NCI-H2081 (cell line): ENCODE results near the gene SOX6.

Source experiments
- DNase-seq, 2 experiments: peaks; one replicate each; lab custom pipeline; 2025; lab: John Stamatoyannopoulos, UW

SOX6 gene

DNA sequence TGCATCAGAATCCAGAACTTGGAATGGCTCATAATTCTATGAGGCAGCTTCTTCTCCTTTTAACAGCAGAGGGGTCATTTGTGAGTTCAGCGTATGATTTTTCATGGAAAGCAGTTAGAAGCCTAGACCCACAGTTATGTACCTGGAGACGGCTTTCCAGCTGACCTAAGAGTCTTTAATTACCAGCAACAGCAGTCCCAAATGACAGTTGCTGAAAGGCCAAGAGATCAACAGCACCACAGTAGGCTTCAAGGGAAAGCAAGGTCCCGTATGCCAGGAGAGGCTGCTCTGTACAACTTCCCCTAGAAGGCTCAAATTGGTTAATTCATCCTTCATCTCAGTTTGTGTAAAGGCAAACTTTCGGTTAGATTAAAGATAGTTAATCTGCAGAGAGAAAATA, 363.0 kb downstream of the SOX6 start:
- no peak for DNase-seq

DNA sequence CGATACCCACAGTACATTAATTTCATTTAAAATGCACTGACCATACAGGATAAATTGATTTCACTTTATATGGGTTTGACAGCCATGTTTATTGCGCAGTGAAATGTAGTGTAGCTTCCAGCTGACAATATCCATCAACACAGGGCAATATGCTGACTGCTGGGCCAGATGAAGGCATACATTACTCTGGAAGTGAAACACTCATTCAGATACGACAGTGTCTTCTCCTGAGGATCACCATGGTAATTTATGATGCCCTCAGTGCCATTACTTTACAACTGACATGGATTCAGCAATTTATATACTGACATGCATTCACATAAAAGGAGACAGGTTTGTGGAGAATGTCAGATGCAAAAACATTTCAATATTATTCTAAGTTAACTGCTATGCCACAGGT, 365.1 kb downstream of the SOX6 start:
- DNase-seq, result no peak

DNA sequence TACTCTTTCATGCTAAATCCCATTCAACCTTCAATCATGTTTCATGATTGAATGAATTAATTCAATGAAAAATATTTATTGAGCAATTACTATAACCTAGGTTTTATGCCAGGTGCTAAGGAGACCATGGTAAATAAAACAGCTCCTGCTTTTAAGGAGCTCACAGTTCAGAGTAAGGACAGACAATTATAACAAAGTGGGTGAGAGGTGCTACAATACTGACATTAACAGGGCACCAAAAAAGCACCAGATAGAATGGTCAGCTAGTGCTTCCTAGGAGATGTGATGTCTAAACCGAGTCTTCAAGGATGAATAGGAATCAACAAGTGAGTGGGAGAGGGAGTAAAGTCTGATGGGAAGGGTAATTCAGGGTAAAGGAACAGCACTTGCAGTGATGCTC, 366.7 kb downstream of the SOX6 start:
- DNase-seq, result no peak

DNA sequence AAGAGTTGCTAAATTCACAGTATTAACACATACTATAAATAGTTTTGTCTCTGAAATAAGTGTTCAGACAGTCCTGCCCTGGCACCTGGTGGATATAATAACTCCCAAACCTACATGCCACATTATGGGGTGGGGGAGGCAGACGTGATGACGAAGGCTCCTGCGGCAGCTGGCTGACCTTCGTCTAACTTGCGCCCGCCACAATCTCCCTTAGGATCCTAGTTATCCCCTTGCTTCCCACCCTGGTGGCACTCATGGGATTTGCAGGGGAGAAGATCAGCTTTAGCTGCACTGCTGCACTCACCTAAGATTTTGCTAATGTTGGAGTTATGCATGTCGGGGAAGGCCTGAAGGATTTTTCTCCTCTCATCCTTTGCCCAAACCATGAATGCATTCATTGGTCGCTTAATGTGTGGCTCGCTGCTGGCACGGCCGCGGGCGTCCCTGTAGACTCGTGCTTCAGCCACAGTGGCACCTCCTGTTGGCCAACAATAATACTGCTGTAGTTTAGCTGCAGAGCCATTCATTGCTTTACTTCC, 367.6 kb downstream of the SOX6 start:
- no peak for DNase-seq

DNA sequence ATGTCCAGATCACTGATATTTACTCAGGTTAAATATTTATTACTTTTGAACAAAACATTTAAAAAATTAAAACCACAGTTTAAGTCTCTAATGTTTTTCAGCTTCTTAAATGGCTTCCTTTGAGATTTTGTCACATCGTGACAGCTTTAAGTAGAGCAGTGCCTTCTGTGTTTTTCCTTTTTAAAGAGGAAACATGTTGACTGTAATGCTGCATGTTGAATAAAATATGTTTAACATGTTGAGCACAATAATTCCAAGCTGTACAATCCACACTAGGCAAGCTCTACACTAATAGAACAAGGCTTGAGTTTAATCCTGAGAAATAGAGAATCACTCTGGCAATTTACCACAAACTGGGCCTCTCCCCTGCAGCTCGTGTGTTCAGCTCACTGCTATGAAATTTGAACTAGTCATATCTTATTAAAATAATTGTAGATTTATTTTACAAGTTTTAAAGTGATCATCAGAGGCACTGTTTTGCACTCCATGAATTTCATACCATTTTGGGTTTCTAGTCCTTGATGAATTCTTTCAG, 368.3 kb downstream of the SOX6 start:
- no peak for DNase-seq

DNA sequence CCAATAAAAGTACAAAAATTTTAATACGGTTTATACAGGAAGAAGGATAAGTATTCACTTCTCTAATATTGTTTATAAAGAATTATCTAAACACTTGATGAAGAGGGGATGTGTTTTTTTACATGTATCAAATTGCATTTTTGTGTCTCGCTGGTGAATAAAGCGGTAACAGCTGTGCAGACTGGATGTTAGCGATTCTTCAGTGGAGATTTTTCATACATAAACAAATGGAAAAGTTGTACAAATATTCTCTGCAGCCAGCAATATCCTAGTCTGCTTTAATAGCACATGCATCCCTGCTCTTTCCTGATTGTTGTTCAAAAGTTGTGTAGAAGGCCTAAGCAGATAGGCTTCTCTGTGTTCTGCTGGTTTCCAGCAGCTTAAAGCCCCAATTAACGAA, 369.3 kb downstream of the SOX6 start:
- no peak for DNase-seq

DNA sequence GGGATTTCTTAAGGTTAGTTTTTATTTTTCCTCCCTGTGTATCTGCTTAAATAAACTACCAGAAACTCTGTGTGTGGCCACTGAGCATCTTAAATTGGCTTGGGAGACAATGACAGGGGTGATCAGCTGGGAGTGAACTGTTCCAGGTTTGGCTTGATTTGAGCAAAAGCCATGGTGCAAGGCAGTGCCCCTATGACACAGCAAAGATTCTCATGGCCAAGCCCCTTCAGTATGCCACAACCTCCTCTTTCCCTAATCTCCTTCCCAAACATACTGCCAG, 370.5 kb downstream of the SOX6 start:
- DNase-seq, result no peak

DNA sequence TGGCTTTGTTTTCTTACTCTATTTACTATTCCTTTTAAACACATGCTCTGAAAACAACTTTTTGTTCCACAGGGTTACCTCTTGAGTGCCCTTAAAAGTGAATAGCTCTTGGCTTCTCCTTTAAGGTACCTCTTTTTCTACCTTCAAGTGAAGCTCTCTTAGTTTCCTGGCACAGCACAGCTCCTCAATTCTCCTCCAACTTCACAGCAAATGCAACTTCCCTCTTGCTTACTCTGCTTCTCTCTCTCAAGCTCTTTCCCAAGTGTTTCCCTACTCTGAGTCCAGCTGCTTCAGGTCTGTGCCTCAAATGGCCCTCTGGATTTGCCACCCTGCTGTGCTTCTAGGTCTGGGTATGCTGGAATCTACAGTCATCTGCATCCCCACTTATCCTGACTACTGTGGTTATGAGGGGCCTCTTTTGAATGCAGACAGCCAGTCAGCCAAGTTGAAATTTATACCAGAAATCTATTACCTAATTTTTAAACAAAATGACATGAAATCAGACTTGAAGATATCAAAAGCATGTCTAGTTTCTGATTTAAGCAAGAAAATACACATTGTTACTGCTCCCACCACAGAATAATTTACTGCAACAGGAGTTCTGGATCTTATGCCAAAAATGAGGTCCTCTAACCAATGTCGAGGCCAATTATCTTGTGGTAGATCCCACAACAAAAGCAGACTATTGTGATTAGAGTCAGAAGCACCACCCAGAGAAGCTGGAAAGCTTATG, 371.1 kb downstream of the SOX6 start:
- DNase-seq, result no peak

DNA sequence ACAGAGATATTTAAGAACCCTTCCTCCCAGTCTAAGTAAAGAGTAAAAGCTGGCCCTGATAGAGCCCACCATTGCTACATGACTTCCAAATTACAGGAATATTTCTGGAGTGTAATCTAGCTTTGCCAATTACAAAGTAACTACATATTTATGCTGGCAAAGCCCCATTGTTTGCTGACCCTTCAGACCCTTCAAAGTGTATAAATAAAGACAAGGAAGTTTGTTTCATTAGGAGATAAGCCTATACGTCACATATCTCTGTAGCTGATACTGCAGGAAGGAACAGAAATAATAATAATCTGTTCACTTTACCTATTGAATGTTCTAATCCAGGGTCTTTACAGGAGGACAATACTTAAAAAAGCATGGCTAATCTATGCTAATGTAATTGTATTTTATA, 375.1 kb downstream of the SOX6 start:
- no peak for DNase-seq

DNA sequence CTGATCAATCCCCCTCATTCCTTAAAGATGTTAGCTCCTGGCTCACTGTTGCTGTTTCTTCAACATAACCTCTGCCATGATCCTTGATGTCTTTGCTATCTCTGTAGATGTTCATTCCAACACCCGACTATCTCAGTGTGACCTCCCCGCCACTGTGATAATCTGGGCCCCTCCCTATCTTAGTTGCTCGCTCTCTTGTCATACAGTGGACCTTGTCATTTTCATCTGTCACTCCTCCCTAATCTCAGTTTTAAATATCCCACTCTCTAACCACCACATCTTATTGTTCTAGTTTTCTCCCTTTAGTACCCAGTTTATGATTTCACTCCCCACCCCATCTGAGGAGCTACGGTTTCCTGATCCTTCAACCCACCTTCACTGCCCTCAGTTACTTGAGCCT, 379.2 kb downstream of the SOX6 start:
- DNase-seq, result no peak

DNA sequence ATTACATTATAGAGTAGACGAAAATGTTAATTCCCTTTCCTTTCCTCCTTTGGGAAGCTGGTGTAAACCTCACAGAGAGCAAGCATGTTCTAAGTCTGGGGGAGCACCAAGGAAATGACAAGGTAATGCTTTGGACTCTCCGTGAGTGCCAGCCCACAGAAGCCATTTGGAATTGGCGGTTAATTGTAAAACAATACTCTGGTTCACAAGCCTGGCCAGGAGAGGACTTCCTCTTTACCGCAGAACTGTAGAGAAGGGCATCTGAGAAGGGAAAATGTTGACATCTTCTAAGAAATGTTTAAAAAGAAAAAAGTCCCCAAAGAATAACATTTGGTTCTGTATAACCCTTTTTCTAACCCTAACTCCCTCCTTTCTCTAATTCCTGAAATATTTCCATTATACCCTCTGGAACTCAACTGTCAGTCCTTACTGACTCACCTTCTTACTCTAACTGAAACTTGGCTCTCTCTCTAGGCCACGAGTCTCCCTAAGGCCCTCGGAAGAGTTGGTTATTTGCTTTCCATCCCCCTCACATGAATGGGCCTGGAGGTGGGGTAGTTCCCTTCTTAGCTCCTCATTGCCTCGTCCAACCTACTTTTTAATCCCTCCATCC, 379.8 kb downstream of the SOX6 start:
- DNase-seq, result no peak

DNA sequence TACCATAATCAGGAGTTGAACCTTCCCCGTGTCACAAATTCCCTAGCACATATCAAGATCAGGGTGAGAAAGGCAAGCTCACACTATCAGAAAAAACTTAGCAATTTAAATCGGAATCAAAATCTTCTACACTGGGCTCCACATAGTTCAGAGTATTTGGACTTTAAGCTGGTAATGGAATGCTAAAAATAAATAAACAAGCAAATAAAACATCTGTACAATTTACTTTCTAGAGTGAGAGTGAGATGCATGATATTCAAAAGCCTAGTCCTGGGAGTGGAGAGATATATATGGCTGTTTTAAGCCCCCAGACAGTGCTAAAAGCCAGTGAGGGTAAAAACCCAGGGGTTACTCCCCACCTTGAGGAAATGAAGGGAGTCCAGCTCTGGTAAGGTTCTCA, 380.6 kb downstream of the SOX6 start:
- no peak for DNase-seq

DNA sequence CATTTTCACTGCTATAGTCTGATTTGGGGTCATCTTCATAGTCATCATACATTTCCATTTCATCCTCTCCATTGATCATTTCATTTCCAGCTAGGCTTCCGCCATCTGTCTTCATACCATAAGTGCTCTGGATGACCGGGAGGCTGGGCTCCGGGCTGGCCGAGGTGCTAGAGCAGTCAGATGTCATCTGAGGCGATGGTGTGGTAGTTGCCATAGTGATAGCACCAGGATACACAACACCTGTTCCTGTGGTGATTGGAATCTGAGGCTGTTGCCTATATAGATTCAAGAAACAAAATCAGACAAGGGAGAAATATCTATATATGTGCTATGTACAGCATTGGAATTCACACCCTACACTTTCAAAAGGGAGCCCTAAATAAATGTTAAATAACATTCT, 383.5 kb downstream of the SOX6 start:
- DNase-seq, result no peak

DNA sequence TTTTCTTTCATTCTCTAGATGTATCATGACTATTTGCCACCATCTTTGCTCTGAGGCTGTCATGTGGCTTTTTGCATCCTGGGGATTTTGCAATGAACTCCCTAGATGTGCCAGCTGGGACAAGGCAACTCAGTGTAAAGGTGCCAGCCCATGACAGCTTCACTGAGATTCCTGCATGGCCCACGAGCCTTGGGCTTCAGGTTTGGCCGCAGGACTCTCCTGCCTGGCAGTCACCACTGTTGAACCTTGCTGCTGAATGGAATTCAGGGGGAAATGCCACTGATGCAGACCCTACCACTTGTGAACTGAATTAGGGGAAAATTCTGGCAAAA, 385.2 kb downstream of the SOX6 start:
- DNase-seq, result no peak

DNA sequence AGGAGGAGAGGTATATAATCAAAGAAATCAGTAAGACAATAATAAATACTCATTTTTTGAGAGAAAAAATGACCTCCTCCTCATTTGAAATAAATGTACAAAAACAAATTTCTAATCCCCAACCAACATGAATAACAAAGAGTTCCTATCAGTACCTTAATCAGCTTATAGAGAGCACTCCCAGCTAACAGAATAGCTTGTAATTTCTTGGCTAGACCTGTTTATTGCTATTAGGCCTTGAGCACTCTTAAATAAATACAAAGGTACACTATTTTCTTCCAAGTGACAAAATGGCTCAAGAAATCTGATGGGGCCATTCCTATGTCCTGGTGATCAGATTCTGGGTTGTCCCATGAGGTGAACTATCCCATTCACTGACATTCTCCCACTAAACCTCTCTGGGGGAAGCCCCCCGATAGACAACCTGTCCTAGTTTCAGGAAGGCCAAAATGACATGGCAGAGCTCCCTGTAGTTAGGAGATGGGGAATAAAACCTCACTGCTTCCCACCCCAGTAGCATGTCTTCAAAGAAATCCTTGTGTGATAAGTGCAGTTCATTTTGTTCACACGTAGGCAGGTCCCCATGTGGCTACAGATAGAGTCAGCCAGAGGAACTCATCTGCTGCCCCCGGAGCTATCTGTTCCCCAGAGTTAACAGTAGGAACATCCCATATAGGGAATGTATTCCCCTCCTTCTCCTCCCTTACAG, 385.7 kb downstream of the SOX6 start:
- no peak for DNase-seq

DNA sequence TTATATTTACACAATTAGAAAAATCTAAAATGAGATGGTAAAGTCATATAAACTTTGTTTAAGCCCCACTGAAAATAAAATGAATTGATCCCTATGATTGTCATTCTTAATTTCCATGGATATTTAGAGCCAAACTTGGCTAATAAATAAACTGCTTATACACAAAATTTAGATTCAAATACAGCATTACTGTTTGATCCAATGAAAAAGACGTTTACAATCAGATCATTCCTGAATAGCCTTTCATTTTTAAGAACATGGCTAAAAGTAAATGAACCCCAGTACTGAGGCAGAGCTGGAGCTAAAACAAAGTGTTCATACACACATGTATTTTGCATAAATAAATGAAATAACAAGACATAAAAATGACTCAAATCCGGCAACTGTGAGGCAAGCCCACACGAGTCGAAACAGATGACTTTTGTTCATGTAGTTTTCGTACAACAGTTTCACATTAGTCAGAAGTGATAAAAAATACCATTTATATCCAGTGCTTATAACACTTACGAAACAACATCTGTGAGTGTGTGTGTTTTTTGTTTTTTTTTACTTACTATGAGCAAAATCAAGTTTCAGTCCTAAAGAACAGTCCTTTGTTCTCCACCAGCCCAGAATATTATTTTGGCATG, 386.5 kb downstream of the SOX6 start:
- no peak for DNase-seq

DNA sequence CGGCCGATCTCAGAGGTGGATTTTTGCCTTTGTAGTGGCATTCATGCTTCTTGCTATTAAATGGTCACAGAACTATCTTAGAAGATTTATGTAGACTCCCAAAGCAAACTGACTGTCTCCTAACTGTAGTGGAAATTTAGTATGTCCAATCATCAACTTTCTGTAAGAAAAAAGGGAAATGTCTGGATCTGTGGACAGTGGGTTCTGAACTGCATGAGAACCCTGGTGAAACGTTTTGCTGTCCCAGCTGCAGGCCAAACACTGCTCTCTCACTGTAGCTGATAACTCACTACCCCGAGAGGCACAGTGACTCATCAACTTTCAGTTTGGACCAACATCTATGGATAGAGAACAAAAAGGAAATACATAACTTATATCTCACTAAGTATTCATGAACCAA, 387.1 kb downstream of the SOX6 start:
- DNase-seq, result no peak

DNA sequence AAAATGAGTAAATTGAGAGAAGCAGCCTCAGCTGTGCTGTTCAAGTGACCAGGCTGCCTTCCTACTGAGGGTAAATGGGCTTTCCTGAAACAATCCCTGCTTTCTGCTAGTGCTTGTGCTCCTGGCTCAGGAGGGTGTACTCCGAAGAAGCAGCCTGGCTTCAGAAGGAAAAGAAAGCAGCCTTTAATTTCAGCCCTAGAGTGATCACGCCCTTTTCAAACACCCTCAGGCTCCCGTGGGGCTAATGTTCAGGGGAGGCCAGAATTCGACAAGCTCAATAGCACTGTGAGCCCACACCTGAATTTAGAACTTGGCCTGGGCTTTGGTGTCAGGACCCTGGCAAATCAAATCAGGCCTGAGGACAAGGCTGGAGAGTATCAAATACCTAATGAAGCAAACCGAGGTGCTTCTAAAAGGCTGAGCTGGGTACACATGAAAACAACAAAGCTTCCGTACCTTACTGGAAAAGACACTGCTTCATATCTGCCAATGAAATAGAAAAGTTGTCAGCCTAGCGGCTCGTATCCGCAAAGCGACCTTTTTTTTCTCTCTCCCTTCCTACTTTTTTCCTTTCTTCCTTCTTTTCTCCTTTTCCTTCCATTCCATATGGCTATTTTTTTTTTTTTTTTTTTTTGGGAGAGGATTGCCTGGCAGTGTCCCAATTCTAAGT, 387.8 kb downstream of the SOX6 start:
- no peak for DNase-seq

DNA sequence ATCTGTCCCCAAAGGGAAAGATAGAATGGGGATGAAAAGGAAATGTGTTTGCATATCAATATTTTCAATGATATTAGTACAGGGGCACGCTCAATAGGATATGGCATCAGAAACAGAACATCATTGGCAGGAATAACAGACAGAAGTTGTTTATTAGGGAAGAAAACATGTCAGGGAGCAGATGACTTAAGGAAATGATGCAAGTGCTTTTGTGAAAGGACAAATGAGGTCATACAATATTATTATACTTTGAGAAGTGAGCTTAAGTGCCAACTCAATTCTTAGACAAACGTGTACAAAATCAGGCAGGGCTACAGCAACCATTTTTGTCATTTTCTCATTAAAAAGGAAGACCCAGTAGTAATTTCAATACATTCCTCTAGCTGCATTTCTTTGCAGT, 388.4 kb downstream of the SOX6 start:
- no peak for DNase-seq

DNA sequence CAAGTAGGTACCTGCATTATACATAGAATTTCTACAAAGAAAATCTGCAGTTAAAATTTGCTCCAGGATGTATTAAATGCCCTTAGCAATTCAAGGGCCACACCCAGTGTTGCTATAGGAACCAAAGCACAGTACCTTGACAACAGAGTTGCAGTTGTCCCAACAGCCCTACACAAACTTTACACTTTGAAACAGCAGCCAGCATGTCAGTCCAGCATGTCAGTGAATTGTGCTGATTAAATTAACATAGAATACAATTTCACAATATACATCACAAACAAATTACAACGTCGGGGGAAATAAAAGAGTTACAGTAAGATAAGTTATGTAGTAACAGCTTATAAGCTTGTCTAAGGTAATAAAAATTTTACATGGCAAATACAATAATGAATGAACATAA, 389.2 kb downstream of the SOX6 start:
- DNase-seq, result peak; percentile 8 to 19

DNA sequence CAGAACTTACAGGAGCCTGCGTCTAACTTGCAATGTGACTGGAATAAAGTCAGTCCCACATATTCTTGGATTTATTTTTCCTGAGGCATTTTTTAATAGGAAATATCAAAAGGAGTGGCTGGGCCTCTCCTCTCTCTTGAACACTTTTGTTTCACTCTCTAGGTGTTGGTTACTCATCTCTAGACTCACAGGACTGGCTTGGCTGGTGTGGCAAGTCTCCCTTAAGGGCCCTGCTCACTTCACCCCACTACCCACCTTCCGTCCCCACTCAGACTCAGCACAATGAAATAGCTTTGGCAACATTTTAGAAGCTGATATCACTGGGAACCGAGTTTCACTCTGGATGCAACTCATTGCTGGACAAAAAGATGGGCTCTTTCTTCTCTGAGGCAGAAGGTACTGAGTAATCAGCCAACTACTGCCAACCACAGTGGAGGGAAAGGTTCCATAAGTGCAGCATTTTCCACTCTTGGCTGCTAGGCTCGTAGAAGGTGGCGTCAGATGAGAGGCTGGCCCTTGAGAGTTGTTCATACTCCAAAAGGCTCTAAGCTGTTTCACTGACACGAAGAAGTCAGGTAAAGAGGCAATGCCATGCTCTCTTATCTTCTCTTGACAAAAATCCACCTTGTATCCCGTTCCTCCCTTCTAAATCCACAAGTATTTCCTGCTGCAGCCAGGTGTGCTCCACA, 390.6 kb downstream of the SOX6 start:
- no peak for DNase-seq

DNA sequence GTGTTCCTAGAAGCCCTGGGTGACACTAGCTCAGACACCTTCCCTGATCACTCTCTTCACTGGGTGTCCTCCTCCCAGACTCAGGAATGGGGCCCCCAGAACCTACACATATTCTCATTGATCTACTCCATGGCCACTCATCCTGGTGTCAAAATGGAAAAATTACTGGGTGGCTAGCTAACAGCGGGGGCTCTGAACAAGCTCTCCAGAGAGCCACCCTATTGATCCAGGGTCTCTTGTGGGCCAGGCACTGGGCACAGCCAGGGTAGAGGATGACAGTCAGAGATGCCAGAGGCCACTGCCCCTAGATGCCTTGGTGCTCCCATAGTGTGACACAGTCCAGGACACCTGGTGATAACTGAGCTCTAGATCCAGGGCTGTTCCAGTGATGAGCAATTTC, 393.1 kb downstream of the SOX6 start:
- DNase-seq, result no peak
